Measurements from ENCODE around the gene IFITM10. TPM values are rescaled to one million over a fixed set of nuclear protein-coding genes. Genes with fewer than 3 reads are reported as not detected.

IFITM10 gene
- total and polyA plus RNA-seq, 9 of the 15 experiments (the other 6 are each of a cell fraction or from before 2014, with no cell fraction given): 0.08 to 0.13 (median 0.09) TPM; not detected in 6

DNA sequence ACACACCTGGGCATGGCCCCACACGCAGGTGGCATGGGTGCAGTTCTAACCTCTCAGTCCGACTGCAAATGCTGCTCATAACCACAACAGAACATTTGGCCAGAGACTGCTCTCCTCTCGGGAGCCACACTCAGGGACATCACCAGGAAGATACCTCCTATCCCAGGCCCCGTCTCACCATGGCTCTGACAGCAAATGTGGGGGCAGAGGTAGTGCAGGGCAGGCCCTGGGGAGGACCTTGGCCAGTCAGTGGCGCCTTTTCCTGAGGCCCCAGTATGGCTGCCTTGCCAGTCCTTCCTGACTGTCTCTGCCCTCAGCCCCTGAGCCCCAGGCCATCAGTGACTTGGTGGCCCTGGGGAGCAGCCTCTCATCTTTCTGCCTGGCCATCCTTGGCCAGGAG, 50.6 kb downstream of the IFITM10 start:
- FAIRE-seq (no peak), ATAC-seq (no peak), DNase-seq (ENCODE audit: extremely low read depth in 1 of 4, low spot score in 3 of 4) (no peak)
- Histone ChIP-seq H3K9me3 (replicated peaks; ENCODE audit: control insufficient read depth, insufficient read depth, low read depth, low read length) (no peaks in the 10 kb centered on the region), H3K27me3 (ENCODE audit: control insufficient read depth in 2 of 2, insufficient read depth in 2 of 2, low read length in 2 of 2) (peaks cover 3 to 45% of the 10 kb centered on the region in 2 experiments; a peak in 3 of 5 replicates), H3K4me3 (no peak overlapping the region), H4K20me1 (replicated peaks; ENCODE audit: control insufficient read depth, insufficient read depth, low read length) (no peaks in the 10 kb centered on the region; the same call in 1 of the 2 replicates), H2AFZ (ENCODE audit: low read depth, low read length) (no peak overlapping the region), H3K79me2 (ENCODE audit: control insufficient read depth, insufficient read depth, low read length) (no peaks in the 10 kb centered on the region), H3K9me1 (ENCODE audit: control insufficient read depth, insufficient read depth, low read length) (no peaks in the 10 kb centered on the region), H3K27ac (ENCODE audit: extremely low read depth, low read depth, low read length) (no peak overlapping the region), H3K4me2 (ENCODE audit: insufficient read depth, low read length) (no peak overlapping the region), H3K4me1 (replicated peaks in 1 of 2; ENCODE audit: control insufficient read depth in 2 of 2, insufficient read depth in 2 of 2, low read length in 2 of 2) (no peaks in the 10 kb centered on the region), H3K36me3 (ENCODE audit: control insufficient read depth, insufficient read depth, low read length) (no peaks in the 10 kb centered on the region), H3K9ac (ENCODE audit: insufficient read depth in 1 of 2, low read depth in 2 of 2, low read length in 2 of 2) (no peak overlapping the region)
- intact Hi-C loops (cut with micrococcal nuclease): no loop called here
- 0% methylated on average over 5 of the region's 5 CpGs for WGBS (ENCODE audit: insufficient coverage, low coverage, missing lambda C conversion rate)
- CTCF ChIA-PET (ENCODE audit: low intra/inter-chr PET ratio): no interaction called here
- POLR2A ChIA-PET: no interaction called here
- in situ Hi-C loops (cut with MboI): loop anchor here (5.0 to 25.0 kb wide), 3 partner anchors 123 to 455 kb away; no protein-coding TSS in a partner anchor
- BruUV-seq (replicated peaks): no TSS peak
- TF ChIP-seq, protein P1, sequence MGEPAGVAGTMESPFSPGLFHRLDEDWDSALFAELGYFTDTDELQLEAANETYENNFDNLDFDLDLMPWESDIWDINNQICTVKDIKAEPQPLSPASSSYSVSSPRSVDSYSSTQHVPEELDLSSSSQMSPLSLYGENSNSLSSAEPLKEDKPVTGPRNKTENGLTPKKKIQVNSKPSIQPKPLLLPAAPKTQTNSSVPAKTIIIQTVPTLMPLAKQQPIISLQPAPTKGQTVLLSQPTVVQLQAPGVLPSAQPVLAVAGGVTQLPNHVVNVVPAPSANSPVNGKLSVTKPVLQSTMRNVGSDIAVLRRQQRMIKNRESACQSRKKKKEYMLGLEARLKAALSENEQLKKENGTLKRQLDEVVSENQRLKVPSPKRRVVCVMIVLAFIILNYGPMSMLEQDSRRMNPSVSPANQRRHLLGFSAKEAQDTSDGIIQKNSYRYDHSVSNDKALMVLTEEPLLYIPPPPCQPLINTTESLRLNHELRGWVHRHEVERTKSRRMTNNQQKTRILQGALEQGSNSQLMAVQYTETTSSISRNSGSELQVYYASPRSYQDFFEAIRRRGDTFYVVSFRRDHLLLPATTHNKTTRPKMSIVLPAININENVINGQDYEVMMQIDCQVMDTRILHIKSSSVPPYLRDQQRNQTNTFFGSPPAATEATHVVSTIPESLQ (CRISPR knock-in tag; IDR thresholded peaks at IDR 0.05): no peak
- TF ChIP-seq, protein P2, sequence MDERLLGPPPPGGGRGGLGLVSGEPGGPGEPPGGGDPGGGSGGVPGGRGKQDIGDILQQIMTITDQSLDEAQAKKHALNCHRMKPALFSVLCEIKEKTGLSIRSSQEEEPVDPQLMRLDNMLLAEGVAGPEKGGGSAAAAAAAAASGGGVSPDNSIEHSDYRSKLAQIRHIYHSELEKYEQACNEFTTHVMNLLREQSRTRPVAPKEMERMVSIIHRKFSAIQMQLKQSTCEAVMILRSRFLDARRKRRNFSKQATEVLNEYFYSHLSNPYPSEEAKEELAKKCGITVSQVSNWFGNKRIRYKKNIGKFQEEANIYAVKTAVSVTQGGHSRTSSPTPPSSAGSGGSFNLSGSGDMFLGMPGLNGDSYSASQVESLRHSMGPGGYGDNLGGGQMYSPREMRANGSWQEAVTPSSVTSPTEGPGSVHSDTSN (CRISPR knock-in tag; IDR thresholded peaks at IDR 0.05; ENCODE audit: low read depth): no peak
- TF ChIP-seq, protein P2 (tag; conservative IDR thresholded peaks at IDR 0.05; ENCODE audit: low read depth): no peak
- TF ChIP-seq, protein P3, sequence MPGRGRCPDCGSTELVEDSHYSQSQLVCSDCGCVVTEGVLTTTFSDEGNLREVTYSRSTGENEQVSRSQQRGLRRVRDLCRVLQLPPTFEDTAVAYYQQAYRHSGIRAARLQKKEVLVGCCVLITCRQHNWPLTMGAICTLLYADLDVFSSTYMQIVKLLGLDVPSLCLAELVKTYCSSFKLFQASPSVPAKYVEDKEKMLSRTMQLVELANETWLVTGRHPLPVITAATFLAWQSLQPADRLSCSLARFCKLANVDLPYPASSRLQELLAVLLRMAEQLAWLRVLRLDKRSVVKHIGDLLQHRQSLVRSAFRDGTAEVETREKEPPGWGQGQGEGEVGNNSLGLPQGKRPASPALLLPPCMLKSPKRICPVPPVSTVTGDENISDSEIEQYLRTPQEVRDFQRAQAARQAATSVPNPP (IDR thresholded peaks at IDR 0.05; ENCODE audit: borderline replicate concordance, insufficient read depth, insufficient read length): no peak
- TF ChIP-seq, protein P4, sequence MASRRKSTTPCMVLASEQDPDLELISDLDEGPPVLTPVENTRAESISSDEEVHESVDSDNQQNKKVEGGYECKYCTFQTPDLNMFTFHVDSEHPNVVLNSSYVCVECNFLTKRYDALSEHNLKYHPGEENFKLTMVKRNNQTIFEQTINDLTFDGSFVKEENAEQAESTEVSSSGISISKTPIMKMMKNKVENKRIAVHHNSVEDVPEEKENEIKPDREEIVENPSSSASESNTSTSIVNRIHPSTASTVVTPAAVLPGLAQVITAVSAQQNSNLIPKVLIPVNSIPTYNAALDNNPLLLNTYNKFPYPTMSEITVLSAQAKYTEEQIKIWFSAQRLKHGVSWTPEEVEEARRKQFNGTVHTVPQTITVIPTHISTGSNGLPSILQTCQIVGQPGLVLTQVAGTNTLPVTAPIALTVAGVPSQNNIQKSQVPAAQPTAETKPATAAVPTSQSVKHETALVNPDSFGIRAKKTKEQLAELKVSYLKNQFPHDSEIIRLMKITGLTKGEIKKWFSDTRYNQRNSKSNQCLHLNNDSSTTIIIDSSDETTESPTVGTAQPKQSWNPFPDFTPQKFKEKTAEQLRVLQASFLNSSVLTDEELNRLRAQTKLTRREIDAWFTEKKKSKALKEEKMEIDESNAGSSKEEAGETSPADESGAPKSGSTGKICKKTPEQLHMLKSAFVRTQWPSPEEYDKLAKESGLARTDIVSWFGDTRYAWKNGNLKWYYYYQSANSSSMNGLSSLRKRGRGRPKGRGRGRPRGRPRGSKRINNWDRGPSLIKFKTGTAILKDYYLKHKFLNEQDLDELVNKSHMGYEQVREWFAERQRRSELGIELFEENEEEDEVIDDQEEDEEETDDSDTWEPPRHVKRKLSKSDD (conservative IDR thresholded peaks at IDR 0.05; ENCODE audit: low read length): no peak
- TF ChIP-seq U2AF1 (optimal IDR thresholded peaks at IDR 0.05; ENCODE audit: low read depth, low read length) (no peak), ZFP36 (IDR thresholded peaks at IDR 0.05; ENCODE audit: low read depth, low read length, partially characterized antibody) (no peak), CCAR2 (IDR thresholded peaks at IDR 0.05; ENCODE audit: low read depth, low read length) (no peak), MAZ (CRISPR knock-in tag; conservative IDR thresholded peaks at IDR 0.05 in 1 of 2, IDR thresholded peaks at IDR 0.05 in 1 of 2) (no peak)
- TF ChIP-seq, protein P5, sequence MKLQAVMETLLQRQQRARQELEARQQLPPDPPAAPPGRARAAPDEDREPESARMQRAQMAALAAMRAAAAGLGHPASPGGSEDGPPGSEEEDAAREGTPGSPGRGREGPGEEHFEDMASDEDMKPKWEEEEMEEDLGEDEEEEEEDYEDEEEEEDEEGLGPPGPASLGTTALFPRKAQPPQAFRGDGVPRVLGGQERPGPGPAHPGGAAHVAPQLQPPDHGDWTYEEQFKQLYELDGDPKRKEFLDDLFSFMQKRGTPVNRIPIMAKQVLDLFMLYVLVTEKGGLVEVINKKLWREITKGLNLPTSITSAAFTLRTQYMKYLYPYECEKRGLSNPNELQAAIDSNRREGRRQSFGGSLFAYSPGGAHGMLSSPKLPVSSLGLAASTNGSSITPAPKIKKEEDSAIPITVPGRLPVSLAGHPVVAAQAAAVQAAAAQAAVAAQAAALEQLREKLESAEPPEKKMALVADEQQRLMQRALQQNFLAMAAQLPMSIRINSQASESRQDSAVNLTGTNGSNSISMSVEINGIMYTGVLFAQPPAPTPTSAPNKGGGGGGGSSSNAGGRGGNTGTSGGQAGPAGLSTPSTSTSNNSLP (IDR thresholded peaks at IDR 0.05; ENCODE audit: borderline replicate concordance, low read depth, low read length): no peak

All from K562 (cell line).